ENCODE measurements around the gene LAMA2.

LAMA2 gene

GRCh38 chr6:129030215-129030614, 147.3 kb downstream of the LAMA2 start:
- Histone ChIP-seq H3K9ac (ENCODE audit: low read length) (no peak overlapping the region), H3K9me3 (ENCODE audit: low read length) (no peaks in the 10 kb centered on the region), H3K79me2 (ENCODE audit: insufficient read depth, low read length) (no peaks in the 10 kb centered on the region), H2AFZ (ENCODE audit: low read length) (no peak overlapping the region), H4K20me1 (ENCODE audit: insufficient read depth, low read length) (no peaks in the 10 kb centered on the region), H3K27me3 (ENCODE audit: insufficient read depth, low read length) (no peaks in the 10 kb centered on the region), H3K4me3 (ENCODE audit: low read depth, low read length, poor library complexity, severe bottlenecking) (no peak overlapping the region), H3K36me3 (ENCODE audit: insufficient read depth, low read length) (no peaks in the 10 kb centered on the region), H3K4me2 (ENCODE audit: low read length) (no peak overlapping the region), H3K4me1 (ENCODE audit: insufficient read depth, low read length, severe bottlenecking) (no peaks in the 10 kb centered on the region), H3K9me2 (ENCODE audit: low read depth, low read length) (no peaks in the 10 kb centered on the region), H3F3A (ENCODE audit: insufficient read depth, low read length) (no peaks in the 10 kb centered on the region), H3K27ac (ENCODE audit: low read depth, low read length, poor library complexity, severe bottlenecking) (no peak overlapping the region)
- TF ChIP-seq EZH2 (IDR thresholded peaks at IDR 0.05; ENCODE audit: borderline replicate concordance, low read length) (no peak), CTCF (IDR thresholded peaks at IDR 0.05; ENCODE audit: low read length) (no peak)

GRCh38 chr6:129031051-129031599, 148.2 kb downstream of the LAMA2 start:
- H3K9me3 ChIP-seq (ENCODE audit: low read length): no peaks in the 10 kb centered on the region

GRCh38 chr6:129032602-129033001, 149.7 kb downstream of the LAMA2 start:
- Histone ChIP-seq H3K27ac (ENCODE audit: low read depth, low read length, poor library complexity, severe bottlenecking) (no peak overlapping the region), H3K9me3 (ENCODE audit: low read length) (no peaks in the 10 kb centered on the region), H3F3A (ENCODE audit: insufficient read depth, low read length) (no peaks in the 10 kb centered on the region), H4K20me1 (ENCODE audit: insufficient read depth, low read length) (no peaks in the 10 kb centered on the region), H3K36me3 (ENCODE audit: insufficient read depth, low read length) (no peaks in the 10 kb centered on the region), H3K9me2 (ENCODE audit: low read depth, low read length) (no peaks in the 10 kb centered on the region), H3K4me3 (ENCODE audit: low read depth, low read length, poor library complexity, severe bottlenecking) (no peak overlapping the region), H3K27me3 (ENCODE audit: insufficient read depth, low read length) (no peaks in the 10 kb centered on the region), H3K9ac (ENCODE audit: low read length) (no peak overlapping the region), H2AFZ (ENCODE audit: low read length) (no peak overlapping the region), H3K79me2 (ENCODE audit: insufficient read depth, low read length) (no peaks in the 10 kb centered on the region), H3K4me2 (ENCODE audit: low read length) (no peak overlapping the region), H3K4me1 (ENCODE audit: insufficient read depth, low read length, severe bottlenecking) (no peaks in the 10 kb centered on the region)
- TF ChIP-seq EZH2 (IDR thresholded peaks at IDR 0.05; ENCODE audit: borderline replicate concordance, low read length): no peak
- no peak for TF ChIP-seq CTCF (IDR thresholded peaks at IDR 0.05; ENCODE audit: low read length)

More at GRCh38 chr6:129031051-129031599, 148.2 kb downstream of the LAMA2 start:
- H3K4me2 ChIP-seq (ENCODE audit: low read length): no peak overlapping the region
- H3K36me3 ChIP-seq (ENCODE audit: insufficient read depth, low read length): no peaks in the 10 kb centered on the region
- no peaks in the 10 kb centered on the region for H3K4me1 ChIP-seq (ENCODE audit: insufficient read depth, low read length, severe bottlenecking)
- H3K27ac ChIP-seq (ENCODE audit: low read depth, low read length, poor library complexity, severe bottlenecking): no peak overlapping the region
- no peaks in the 10 kb centered on the region for H3K27me3 ChIP-seq (ENCODE audit: insufficient read depth, low read length)
- no peaks in the 10 kb centered on the region for H4K20me1 ChIP-seq (ENCODE audit: insufficient read depth, low read length)
- no peaks in the 10 kb centered on the region for H3K79me2 ChIP-seq (ENCODE audit: insufficient read depth, low read length)
- H3F3A ChIP-seq (ENCODE audit: insufficient read depth, low read length): no peaks in the 10 kb centered on the region
- no peak overlapping the region for H3K4me3 ChIP-seq (ENCODE audit: low read depth, low read length, poor library complexity, severe bottlenecking)
- no peaks in the 10 kb centered on the region for H3K9me2 ChIP-seq (ENCODE audit: low read depth, low read length)
- H2AFZ ChIP-seq (ENCODE audit: low read length): no peak overlapping the region
- H3K9ac ChIP-seq (ENCODE audit: low read length): no peak overlapping the region
- TF ChIP-seq EZH2 (IDR thresholded peaks at IDR 0.05; ENCODE audit: borderline replicate concordance, low read length) (no peak), CTCF (IDR thresholded peaks at IDR 0.05; ENCODE audit: low read length) (no peak)
